HG02938 (cell line): ENCODE data around the gene PFKFB2.
"Not testable (repeated sequence)": the region's sequence is repeated elsewhere in the genome, so short reads cannot be mapped to it uniquely, and the experiment has no call there.

Experiments
- ATAC-seq: cut with Tn5 transposase; IDR thresholded peaks from one replicate; pipeline ENCODE4 v1.9.1; 2021; ENCODE audit warnings: mild to moderate bottlenecking, moderate library complexity; ENCODE audit not compliant: unreplicated experiment

PFKFB2 gene

GRCh38 chr1:207036865-207037264, 16.2 kb upstream of the PFKFB2 start:
- ATAC-seq: no peak

- no peak for ATAC-seq
Observed at GRCh38 chr1:207039380-207040180, 13.5 kb upstream of the PFKFB2 start.

- ATAC-seq: no peak
Observed at GRCh38 chr1:207040181-207040533, 12.9 kb upstream of the PFKFB2 start.

GRCh38 chr1:207041397-207041796, 11.7 kb upstream of the PFKFB2 start:
- ATAC-seq: not testable (repeated sequence)

GRCh38 chr1:207045453-207045852, 7.6 kb upstream of the PFKFB2 start:
- no peak for ATAC-seq

- ATAC-seq: no peak
Observed at GRCh38 chr1:207047505-207047904, 5.6 kb upstream of the PFKFB2 start.

GRCh38 chr1:207048041-207048440, 5.0 kb upstream of the PFKFB2 start:
- no peak for ATAC-seq

GRCh38 chr1:207049054-207049453, 4.0 kb upstream of the PFKFB2 start:
- no peak for ATAC-seq

GRCh38 chr1:207049514-207049913, 3.6 kb upstream of the PFKFB2 start:
- no peak for ATAC-seq

- ATAC-seq: no peak
Observed at GRCh38 chr1:207049974-207050391, 3.1 kb upstream of the PFKFB2 start.

- ATAC-seq: peak; percentile 46
Observed at GRCh38 chr1:207050480-207051190, 2.4 kb upstream of the PFKFB2 start.

- no peak for ATAC-seq
Observed at GRCh38 chr1:207051191-207051943, 1.7 kb upstream of the PFKFB2 start, which contains the start of gene YOD1. Gene YOD1, minus strand, starts transcription at chr1:207051208. Its CDS starts 178 bp downstream, at chr1:207051030.

GRCh38 chr1:207054491-207054890, 1.4 kb downstream of the PFKFB2 start:
- no peak for ATAC-seq

GRCh38 chr1:207055386-207056001, 2.4 kb downstream of the PFKFB2 start:
- ATAC-seq: no peak

- ATAC-seq: no peak
Observed at GRCh38 chr1:207056673-207057072, 3.6 kb downstream of the PFKFB2 start.

- ATAC-seq: no peak
Observed at GRCh38 chr1:207058252-207058651, 5.2 kb downstream of the PFKFB2 start.

- no peak for ATAC-seq
Observed at GRCh38 chr1:207058878-207059867, 6.1 kb downstream of the PFKFB2 start.

- ATAC-seq: no peak
Observed at GRCh38 chr1:207059881-207060280, 6.8 kb downstream of the PFKFB2 start.

GRCh38 chr1:207060596-207060995, 7.5 kb downstream of the PFKFB2 start:
- ATAC-seq: no peak

- no peak for ATAC-seq
Observed at GRCh38 chr1:207062058-207062457, 9.0 kb downstream of the PFKFB2 start.
